ENCODE measurements around the gene TSSK3. TPM values are rescaled to one million over a fixed set of nuclear protein-coding genes. Genes with fewer than 3 reads are reported as not detected.

Gene TSSK3
- total RNA-seq, 1 experiment from 2014 or later, result not detected

GRCh38 chr1:32318127-32318869 lies 44.0 kb upstream of the TSSK3 start:
- Histone ChIP-seq H3K9me2 (replicated peaks; ENCODE audit: low read length) (no peaks in the 10 kb centered on the region), H3K4me2 (ENCODE audit: low read length) (no peak overlapping the region)
- CTCF ChIA-PET, result no interaction called here

DNA sequence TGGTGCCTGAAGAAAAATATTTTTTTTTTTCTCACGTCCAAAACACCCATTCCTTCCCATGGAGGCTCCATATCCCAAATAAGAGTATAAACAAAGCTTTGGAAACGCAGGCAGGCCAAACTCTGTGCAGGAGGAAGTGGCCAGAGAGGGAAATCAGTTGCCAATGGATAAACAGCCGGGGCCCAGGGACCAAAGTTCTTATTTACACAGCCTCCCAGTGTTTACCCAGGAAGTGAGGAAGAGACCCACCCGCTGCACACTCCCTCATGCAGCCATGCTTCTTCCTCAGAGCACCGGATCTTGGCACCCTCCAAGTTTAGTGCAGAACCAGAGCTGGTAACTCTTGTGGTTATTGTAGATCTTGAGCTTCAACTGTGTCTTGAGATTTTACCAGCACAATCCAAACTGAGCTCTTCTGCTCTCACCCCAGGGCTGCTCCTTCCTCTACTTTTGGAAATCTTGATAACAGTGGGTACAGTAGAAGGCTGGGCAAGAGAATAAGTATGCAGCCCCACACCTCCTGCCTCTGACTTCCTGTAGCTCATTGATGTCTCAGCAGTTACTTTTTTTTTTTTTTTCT lies 40.5 kb upstream of the TSSK3 start:
- Histone ChIP-seq H3F3A (ENCODE audit: low read length, unreplicated experiment) (peaks cover 7% of the 10 kb centered on the region), H3K27me3 (ENCODE audit: low read length) (no peaks in the 10 kb centered on the region), H3K4me2 (ENCODE audit: low read length) (peak overlapping the region; percentile 68), H3K79me2 (ENCODE audit: low read length) (peaks cover 17% of the 10 kb centered on the region; the same call in 1 of the 2 replicates), H3K9ac (ENCODE audit: low read length) (peak overlapping the region; percentile 62), H3K4me3 (ENCODE audit: low read length) (peak overlapping the region; percentile 36), H3K9me2 (replicated peaks; ENCODE audit: low read length) (no peaks in the 10 kb centered on the region), H3K9me3 (ENCODE audit: low read length) (no peaks in the 10 kb centered on the region), H2AFZ (ENCODE audit: low read length) (peak overlapping the region; percentile 54), H3K36me3 (ENCODE audit: low read depth, low read length) (peaks cover 29% of the 10 kb centered on the region), H3K27ac (ENCODE audit: low read length) (peak overlapping the region; percentile 91), H4K20me1 (ENCODE audit: low read length) (no peaks in the 10 kb centered on the region), H3K4me1 (ENCODE audit: insufficient read depth, low read length) (peaks cover 23% of the 10 kb centered on the region)
- peak; percentile 95 for ATAC-seq
- no TSS peak for BruUV-seq (replicated peaks)
- no peak for TF ChIP-seq EZH2phosphoT487 (IDR thresholded peaks at IDR 0.05; ENCODE audit: borderline replicate concordance, low read length)
- TF ChIP-seq, protein P1, sequence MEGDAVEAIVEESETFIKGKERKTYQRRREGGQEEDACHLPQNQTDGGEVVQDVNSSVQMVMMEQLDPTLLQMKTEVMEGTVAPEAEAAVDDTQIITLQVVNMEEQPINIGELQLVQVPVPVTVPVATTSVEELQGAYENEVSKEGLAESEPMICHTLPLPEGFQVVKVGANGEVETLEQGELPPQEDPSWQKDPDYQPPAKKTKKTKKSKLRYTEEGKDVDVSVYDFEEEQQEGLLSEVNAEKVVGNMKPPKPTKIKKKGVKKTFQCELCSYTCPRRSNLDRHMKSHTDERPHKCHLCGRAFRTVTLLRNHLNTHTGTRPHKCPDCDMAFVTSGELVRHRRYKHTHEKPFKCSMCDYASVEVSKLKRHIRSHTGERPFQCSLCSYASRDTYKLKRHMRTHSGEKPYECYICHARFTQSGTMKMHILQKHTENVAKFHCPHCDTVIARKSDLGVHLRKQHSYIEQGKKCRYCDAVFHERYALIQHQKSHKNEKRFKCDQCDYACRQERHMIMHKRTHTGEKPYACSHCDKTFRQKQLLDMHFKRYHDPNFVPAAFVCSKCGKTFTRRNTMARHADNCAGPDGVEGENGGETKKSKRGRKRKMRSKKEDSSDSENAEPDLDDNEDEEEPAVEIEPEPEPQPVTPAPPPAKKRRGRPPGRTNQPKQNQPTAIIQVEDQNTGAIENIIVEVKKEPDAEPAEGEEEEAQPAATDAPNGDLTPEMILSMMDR (conservative IDR thresholded peaks at IDR 0.05; ENCODE audit: low read depth, low read length), result no peak
- TF ChIP-seq EZH2 (IDR thresholded peaks at IDR 0.05; ENCODE audit: low read length, unreplicated experiment), result no peak
- intact Hi-C loops (cut with micrococcal nuclease), result loop anchor here (5.0 kb wide), 1 partner anchor 105 kb away; no protein-coding TSS in a partner anchor
- ChIA-PET CTCF (interaction anchor here (0.6 to 1.5 kb wide), 6 partner anchors 12 to 106 kb away, joined by 3 to 9 read pairs (median 7); partner anchors contain the start of gene MARCKSL1), POLR2A (ENCODE audit: unreplicated experiment) (interaction anchor here (0.5 to 1.1 kb wide), 7 partner anchors 14 to 505 kb away, joined by 3 to 12 read pairs (median 4); partner anchors contain the start of gene MARCKSL1)
- peak; percentile 90 for DNase-seq

More at GRCh38 chr1:32318127-32318869, 44.0 kb upstream of the TSSK3 start:
- Histone ChIP-seq H3F3A (ENCODE audit: low read length, unreplicated experiment) (peaks cover 7% of the 10 kb centered on the region), H3K36me3 (ENCODE audit: low read depth, low read length) (peaks cover 15% of the 10 kb centered on the region), H3K4me1 (ENCODE audit: insufficient read depth, low read length) (peaks cover 23% of the 10 kb centered on the region), H3K9ac (ENCODE audit: low read length) (no peak overlapping the region), H3K27ac (ENCODE audit: low read length) (no peak overlapping the region), H4K20me1 (ENCODE audit: low read length) (no peaks in the 10 kb centered on the region), H3K4me3 (ENCODE audit: low read length) (no peak overlapping the region), H2AFZ (ENCODE audit: low read length) (no peak overlapping the region), H3K79me2 (ENCODE audit: low read length) (peaks cover 22% of the 10 kb centered on the region), H3K9me3 (ENCODE audit: low read length) (no peaks in the 10 kb centered on the region), H3K27me3 (ENCODE audit: low read length) (no peaks in the 10 kb centered on the region)
- TF ChIP-seq, protein P1 (conservative IDR thresholded peaks at IDR 0.05; ENCODE audit: low read depth, low read length), result no peak
- TF ChIP-seq EZH2 (IDR thresholded peaks at IDR 0.05; ENCODE audit: low read length, unreplicated experiment) (no peak), EZH2phosphoT487 (IDR thresholded peaks at IDR 0.05; ENCODE audit: borderline replicate concordance, low read length) (no peak)
- ATAC-seq (no peak), DNase-seq (no peak)
- POLR2A ChIA-PET (ENCODE audit: unreplicated experiment), result no interaction called here
- intact Hi-C loops (cut with micrococcal nuclease), result no loop called here
- no TSS peak for BruUV-seq (replicated peaks)
